MM.1S (cell line): ENCODE results near the gene GRHL3.

Experiments used
- EZH2 ChIP-seq: fragments of 300-600 bp; sonication (generic); optimal IDR thresholded peaks from 2 replicates; pipeline ENCODE3; 2017; ENCODE audit warnings: low read depth, mild to moderate bottlenecking, antibody characterized with exemption, low read length, mixed read lengths
- EZH2phosphoT487 ChIP-seq: fragments of 300-600 bp; sonication (generic); IDR thresholded peaks from 2 replicates; pipeline ENCODE4 v1.6.1; 2018; ENCODE audit warnings: antibody characterized with exemption, low read length
- TF ChIP-seq, protein P1 (sequence below): fragments of 300-600 bp; sonication (generic); IDR thresholded peaks from 2 replicates; pipeline ENCODE4 v1.5.1; 2016; ENCODE audit warnings: antibody characterized with exemption, low read length, mixed read lengths

DNA sequence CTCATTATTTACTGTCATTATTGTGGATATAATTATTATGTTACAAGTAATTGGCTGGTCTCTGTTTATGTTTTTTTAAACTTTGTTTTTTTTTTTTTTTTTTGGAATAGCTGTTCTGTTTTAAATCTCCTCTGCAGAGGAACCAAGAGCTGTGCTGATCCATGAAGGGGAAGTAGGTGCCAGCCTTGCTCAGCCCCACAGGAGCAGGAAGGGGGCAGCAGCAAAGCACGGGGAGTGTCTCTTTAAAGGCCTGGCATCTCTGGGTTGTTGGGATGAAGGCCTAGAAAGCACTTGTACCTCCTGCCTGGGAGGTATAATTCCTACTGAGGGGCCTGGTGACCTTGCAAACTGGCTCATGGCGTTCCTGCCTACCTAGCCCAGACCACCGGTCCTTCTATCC, 2.5 kb upstream of the GRHL3 start:
- TF ChIP-seq, protein P1, sequence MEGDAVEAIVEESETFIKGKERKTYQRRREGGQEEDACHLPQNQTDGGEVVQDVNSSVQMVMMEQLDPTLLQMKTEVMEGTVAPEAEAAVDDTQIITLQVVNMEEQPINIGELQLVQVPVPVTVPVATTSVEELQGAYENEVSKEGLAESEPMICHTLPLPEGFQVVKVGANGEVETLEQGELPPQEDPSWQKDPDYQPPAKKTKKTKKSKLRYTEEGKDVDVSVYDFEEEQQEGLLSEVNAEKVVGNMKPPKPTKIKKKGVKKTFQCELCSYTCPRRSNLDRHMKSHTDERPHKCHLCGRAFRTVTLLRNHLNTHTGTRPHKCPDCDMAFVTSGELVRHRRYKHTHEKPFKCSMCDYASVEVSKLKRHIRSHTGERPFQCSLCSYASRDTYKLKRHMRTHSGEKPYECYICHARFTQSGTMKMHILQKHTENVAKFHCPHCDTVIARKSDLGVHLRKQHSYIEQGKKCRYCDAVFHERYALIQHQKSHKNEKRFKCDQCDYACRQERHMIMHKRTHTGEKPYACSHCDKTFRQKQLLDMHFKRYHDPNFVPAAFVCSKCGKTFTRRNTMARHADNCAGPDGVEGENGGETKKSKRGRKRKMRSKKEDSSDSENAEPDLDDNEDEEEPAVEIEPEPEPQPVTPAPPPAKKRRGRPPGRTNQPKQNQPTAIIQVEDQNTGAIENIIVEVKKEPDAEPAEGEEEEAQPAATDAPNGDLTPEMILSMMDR: no peak
- no peak for TF ChIP-seq EZH2phosphoT487
- no peak for TF ChIP-seq EZH2
